HG02973 (cell line): ENCODE measurements around the gene AK5.

ENCODE experiments used
- ATAC-seq: cut with Tn5 transposase; IDR thresholded peaks from one replicate; pipeline ENCODE4 v1.9.1; 2021; ENCODE audit warnings: moderate library complexity; ENCODE audit not compliant: unreplicated experiment

AK5 gene

DNA sequence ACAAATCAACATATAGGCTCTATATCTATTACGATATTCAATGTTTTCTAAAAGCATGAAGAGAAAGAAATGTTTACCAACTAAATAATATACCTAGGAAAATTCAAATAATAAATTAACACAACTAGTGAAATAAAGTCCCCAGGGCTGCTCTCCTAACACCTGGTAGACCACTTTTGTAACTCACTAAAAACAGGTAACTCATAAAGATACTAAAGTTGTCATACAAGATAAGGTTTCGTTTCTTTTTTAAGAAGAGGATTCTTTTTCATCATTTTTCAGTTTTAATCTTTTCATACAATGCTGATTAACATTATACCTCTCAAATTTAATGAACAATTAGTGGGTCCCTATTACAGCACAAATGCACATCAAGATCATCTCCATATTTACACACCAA, 301.7 kb downstream of the AK5 start:
- ATAC-seq: no peak

DNA sequence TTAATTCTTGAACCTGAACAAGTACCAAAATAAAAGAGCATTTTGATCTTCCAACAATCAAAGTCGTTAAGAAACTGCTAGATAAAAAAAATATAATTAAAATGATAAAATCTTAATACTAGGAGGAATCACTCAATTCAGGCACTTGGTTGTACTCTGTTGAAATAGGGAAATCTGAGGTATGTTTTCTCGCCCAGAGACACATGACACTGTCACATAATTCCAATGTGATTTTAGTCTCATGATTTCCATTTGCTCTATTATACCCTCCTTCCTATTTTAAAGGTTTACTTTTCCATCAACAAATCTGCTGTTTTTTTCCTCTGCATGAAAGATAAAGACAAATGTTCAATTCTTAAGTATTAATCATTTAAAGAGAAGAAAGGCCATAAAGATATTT, 303.1 kb downstream of the AK5 start:
- ATAC-seq: no peak

DNA sequence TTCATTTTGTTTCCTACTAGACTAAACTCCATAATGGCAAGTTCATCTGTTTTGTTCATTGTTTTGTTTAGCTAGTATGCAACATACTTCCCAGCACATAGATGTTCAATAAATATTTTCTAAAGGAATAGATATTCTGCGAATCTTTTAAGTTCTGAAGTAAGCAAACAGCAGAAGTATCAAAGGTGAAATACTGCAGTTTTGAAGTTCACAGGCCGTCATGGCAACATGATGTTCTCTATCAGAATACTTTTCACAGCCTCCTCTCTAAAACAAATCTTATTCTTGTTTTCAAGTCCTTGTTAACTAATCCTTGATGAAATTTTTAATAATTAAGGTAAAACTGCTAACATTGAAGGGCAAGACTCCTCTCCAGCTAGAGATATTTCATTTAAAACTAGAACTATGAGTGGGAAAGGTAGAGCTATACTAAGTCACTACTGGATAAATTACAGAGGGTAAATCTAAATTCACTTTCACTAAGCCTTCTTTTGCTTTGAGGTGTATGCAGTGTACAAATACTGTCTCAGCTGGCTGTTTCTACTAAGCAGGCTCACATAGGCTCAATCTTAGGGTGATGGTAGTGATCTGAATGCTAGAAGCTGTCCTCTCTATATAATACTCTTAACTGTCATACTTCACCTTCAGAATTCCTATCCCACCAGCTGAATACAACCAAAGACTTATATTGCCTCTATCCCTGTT, 303.9 kb downstream of the AK5 start:
- ATAC-seq: no peak

DNA sequence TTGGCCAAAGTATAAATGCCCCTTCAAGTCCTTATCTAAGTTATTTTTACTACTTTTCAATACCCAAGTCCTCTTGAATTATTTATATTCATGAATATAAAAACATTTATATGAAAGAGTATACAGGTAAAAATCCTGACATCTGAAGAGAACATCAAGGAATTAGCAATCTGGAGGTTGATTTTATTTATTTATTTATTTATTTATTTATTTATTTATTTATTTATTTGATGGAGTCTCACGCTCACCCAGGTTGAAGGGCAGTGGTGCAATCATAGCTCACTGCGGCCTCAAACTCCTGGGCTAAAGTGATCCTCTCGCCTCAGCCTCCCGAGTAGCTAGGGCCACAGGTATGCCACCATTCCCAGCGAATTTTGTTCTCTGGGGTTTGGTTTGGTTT, 307.4 kb downstream of the AK5 start:
- no peak for ATAC-seq

DNA sequence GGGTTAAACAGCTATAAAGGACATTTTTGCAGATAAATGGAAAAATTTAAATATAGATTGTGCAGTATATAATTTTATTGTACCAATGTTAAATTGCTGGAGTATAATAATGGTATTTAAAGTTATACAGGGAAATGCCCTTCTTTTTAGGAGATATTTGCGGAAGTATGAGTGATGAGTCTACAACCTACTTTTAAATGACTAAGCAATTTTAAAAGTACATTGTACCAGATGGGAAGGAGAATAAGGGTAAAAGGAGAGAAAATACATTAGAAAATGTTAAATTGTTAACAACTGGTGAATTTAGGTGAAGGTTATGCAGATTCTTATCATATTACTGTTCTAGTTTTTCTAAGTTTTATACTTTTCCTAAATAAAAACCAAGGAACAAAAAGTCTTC, 308.8 kb downstream of the AK5 start:
- ATAC-seq: no peak

DNA sequence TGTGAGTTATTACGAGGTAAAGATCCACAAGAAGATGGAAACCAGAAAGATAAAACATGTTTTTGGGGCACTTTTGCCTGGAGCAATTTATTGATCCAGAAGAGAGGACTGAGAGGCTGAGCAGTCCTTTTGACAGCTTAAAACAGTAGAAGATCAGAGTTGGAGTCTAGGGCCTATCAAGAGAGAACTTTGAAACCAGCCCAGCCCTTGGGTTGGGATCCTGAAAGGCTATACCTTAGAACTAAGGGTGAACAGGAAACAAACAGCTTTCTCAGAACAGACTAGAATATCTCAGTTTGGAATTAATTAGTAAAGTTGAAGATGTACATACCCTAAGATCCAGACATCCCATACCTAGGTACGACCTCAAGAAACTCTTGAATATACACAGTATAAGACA, 311.1 kb downstream of the AK5 start:
- ATAC-seq: no peak

DNA sequence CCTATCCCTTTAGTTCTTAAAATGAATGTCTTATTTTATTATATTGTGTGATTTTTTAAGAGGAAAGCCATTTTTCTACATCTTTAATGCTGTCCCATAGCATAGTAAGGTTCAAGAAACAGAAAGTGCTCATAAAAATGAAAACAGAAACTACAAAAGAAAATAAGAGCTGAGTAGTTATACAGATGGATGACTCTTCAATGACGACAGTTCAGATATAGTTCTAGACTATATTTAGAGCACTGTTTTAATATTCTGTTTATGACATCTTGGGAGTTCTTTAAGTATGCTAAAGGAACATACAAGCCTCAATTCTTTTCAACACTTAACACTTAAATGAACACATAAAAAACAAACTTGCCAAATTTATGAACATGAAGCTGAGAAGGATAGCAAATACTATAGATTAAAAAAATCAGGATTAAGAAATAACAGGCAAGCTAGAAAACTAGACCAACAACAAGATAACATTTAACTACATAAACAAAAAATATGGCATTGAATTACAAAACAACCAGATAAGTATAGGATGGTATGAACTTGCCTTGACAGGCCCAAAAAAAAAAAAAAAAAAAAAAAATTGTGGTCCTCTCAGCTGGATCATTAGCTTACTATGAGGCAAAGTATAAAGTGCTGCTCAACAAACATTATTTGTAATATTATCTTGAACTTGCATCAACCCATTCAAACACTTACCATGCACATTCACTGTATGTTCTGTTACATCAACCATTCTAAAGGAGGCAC, 312.7 kb downstream of the AK5 start:
- peak; percentile 91 for ATAC-seq

DNA sequence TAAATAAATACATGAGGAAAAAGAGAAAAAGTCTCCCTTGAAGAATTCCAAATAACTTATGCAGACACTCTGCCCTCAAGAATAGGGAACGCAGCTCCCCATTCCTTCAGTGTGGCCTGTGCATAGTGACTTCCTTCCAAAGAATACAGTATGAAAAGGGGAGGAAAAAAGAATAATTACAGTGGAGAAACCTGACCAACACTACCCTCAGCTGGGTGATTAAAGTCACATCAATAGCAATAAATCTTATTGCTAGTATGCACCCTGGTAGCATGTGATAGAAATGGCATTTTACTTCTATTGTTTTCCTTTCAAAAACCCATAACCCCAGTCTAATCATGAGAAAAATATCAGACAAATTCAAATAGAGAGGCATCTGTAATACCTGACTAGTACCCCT, 315.5 kb downstream of the AK5 start:
- no peak for ATAC-seq

DNA sequence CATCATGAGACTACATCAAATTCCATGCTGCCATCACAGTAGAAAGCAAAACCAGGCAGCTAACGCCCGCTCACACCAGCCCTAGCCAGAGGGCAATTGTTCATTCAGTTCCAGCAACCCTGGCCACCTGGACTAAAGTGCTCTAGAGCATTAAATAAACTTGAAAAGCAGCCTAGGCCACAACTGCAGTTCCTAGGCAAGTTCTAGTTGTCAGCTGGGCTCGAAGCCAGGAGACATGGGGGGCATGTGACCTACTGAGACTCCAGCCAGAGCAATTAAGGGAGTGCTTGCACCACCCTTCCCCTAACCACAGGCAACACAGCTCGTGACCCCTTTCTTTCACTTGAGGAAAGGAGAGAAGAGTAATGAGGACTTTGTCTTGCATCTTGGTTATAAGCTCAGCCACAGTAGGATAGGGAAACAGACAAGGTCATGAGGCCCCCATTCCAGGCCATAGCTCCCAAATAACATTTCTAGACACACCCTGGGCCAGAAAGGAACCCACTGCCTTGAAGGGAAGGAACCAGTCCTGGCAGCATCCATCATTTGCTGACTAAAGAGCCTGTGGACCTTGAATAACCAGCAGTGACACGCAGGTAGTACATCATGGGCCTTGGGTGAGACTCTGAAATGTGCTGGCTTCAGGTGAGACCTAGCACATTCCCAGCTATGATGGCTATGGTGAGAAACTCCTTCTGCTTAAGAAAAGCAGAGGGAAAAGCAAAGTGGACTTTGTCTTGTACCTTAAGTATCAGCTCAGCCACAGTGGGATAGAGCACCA, 323.6 kb downstream of the AK5 start:
- ATAC-seq: no peak

DNA sequence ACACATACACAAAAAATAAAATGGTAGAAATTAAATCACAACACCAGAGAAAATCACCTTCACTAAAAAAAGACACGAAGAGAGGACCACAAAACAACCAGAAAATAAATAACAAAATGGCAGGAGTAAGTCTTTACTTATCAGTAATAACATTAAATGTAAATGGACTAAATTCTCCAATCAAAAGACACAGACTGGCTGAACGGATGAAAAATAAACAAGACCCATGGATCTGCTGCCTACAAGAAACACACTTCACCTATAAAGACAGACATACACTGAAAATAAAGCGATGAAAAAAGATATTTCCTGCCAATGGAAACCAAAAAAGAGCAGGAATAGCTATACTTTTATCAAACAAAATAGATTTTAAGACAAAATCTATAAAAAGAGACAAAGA, 327.1 kb downstream of the AK5 start:
- no peak for ATAC-seq
